Progenitor cell of endocrine pancreas (in vitro differentiated cells): Measurements from ENCODE around the gene B4GALT4. TPM values are rescaled to one million over a fixed set of nuclear protein-coding genes. Genes with fewer than 3 reads are reported as not detected.
"Not testable (repeated sequence)": the region's sequence is repeated elsewhere in the genome, so short reads cannot be mapped to it uniquely, and the experiment has no call there.

ENCODE experiments used
- DNase-seq: peaks from one replicate; pipeline ENCODE4 v3.0.0; 2021; ENCODE audit warnings: low spot score; ENCODE audit not compliant: unreplicated experiment
- H3K27ac Mint-ChIP-seq: 2 replicates; pipeline ENCODE4 v1.8.0; 2021; ENCODE audit warnings: mild to moderate bottlenecking, moderate library complexity, mixed read lengths
- H3K27me3 Mint-ChIP-seq: 2 replicates; pipeline ENCODE4 v1.8.0; 2021; ENCODE audit warnings: mixed read lengths
- H3K36me3 Mint-ChIP-seq: 2 replicates; pipeline ENCODE4 v1.8.0; 2022; ENCODE audit warnings: mixed read lengths; ENCODE audit not compliant: insufficient read depth
- H3K4me1 Mint-ChIP-seq: 2 replicates; pipeline ENCODE4 v1.8.0; 2021; ENCODE audit warnings: low read depth, mixed read lengths
- H3K4me3 Mint-ChIP-seq: 2 replicates; pipeline ENCODE4 v1.8.0; 2021; ENCODE audit warnings: low read depth, mild to moderate bottlenecking, moderate library complexity, mixed read lengths
- H3K9me3 Mint-ChIP-seq: 2 replicates; pipeline ENCODE4 v1.8.0; 2021; ENCODE audit warnings: low read depth, mixed read lengths
- total RNA-seq: library from RNA; stranded (reverse); gene quantifications from 2 replicates; pipeline ENCODE4 v1.2.1, GENCODE V29; 2021
- TF ChIP-seq, protein P1 (sequence below): fragments of 200-600 bp; sonication (generic); IDR thresholded peaks from one replicate; pipeline ENCODE4 v1.5.0; 2021; ENCODE audit warnings: antibody characterized with exemption, mild to moderate bottlenecking; ENCODE audit not compliant: unreplicated experiment

Gene B4GALT4
- total RNA-seq, 1 donor from 2014 or later, result 49.0 TPM

DNA sequence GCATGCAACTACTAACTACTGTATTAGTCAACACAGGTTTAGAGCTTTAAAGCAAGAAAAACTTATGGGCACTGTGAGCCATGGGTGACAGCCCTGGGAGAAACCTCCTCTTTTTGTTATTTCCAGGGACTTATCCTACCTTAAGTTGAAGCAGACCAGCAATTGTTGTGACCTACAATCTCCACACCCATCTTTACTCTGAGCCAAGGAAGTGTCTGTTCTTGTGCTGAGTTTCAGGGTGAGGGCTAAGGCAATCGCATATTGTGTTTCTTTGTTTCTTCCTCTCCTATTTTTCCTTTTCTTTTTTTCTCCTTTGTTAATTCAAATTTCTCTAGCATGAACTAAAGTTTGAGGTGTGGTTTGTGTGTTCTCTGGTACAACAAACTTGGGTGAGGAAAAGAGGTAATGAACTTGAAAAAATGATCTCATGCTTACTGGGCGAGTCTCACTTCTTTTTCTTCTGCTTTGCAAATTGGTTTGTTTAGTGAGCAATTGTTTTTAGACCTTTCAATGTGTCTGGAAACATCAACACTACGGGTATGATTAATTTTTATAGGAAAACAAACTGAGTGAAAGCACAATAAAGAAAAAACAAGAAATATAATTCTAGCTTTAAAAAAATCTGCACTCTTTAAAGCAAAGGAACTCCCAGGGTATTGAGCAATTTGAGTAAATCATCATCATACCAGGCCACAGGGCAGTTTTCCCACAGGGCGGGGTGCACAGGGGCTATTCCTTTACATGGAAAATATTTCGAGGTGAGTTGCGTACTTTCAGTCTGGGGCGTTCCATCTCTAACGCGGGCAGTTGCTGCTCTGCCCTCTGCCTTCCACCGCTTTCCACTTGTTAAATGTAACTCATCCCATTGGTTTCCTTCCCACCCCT, 64.6 kb downstream of the B4GALT4 start:
- Mint-ChIP-seq H3K27me3 (no peaks in the 10 kb centered on the region), H3K9me3 (peaks cover 7% of the 10 kb centered on the region), H3K4me1 (peaks cover 33% of the 10 kb centered on the region), H3K27ac (peak overlapping the region; percentile 68), H3K36me3 (peaks cover 6% of the 10 kb centered on the region), H3K4me3 (peak overlapping the region; percentile 42)
- TF ChIP-seq, protein P1, sequence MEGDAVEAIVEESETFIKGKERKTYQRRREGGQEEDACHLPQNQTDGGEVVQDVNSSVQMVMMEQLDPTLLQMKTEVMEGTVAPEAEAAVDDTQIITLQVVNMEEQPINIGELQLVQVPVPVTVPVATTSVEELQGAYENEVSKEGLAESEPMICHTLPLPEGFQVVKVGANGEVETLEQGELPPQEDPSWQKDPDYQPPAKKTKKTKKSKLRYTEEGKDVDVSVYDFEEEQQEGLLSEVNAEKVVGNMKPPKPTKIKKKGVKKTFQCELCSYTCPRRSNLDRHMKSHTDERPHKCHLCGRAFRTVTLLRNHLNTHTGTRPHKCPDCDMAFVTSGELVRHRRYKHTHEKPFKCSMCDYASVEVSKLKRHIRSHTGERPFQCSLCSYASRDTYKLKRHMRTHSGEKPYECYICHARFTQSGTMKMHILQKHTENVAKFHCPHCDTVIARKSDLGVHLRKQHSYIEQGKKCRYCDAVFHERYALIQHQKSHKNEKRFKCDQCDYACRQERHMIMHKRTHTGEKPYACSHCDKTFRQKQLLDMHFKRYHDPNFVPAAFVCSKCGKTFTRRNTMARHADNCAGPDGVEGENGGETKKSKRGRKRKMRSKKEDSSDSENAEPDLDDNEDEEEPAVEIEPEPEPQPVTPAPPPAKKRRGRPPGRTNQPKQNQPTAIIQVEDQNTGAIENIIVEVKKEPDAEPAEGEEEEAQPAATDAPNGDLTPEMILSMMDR, result no peak
- DNase-seq, result no peak

DNA sequence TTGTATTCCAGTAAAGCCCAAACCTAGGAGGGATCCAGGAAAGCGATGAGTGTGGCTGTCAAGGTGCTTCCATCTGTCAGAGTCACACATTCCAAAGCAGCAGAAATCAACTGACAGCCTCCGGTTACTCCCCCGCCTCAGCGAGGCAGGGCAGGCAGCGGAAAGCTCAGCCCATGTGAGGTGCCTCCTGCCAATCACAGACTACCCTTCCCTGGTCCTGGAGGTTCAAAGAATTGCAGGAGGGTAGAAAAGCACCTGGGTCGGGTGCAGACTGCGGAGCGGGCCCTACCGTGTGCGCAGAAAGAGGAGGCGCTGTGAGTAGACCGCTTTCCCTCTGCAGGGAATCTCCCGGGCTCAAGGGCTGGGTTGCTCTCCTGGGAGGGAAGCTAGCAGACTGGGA, 67.4 kb downstream of the B4GALT4 start, which contains the start of gene UPK1B:
UPK1B (plus strand) TSS at position 274 of the 400 bp plus-strand sequence. CDS start 13,144 bp downstream, outside the sequence.
- DNase-seq, result no peak
- H3K4me1 Mint-ChIP-seq, result peaks cover 33% of the 10 kb centered on the region
- H3K36me3 Mint-ChIP-seq, result peaks cover 5% of the 10 kb centered on the region
- no peaks in the 10 kb centered on the region for H3K27me3 Mint-ChIP-seq
- H3K4me3 Mint-ChIP-seq, result peak within 1 kb of the TSS; percentile 57
- TF ChIP-seq, protein P1, result no peak
- H3K9me3 Mint-ChIP-seq, result peaks cover 7% of the 10 kb centered on the region
- H3K27ac Mint-ChIP-seq, result peak within 1 kb of the TSS; percentile 0

DNA sequence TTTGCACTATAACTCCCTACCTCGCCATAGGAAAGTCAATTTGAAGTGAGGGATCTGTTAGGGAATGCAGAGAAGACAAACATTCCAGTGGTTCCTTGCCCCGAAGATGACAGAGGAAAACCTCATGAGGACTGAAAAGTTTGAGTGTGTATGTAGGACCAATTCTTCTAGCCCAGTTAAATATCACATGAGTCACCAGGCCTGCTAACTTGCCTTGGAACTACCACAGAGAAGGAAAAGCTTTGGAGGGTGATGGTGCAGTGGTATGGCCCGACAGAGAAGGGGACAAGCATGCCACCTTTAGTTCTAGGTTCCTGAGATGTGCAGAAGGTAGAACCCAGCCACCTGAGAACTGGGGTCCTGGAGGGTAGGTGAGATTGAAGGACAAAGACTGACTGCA, 69.9 kb downstream of the B4GALT4 start:
- Mint-ChIP-seq H3K4me1 (peaks cover 20% of the 10 kb centered on the region), H3K4me3 (no peak overlapping the region), H3K27me3 (no peaks in the 10 kb centered on the region), H3K36me3 (no peaks in the 10 kb centered on the region), H3K9me3 (peaks cover under 1% of the 10 kb centered on the region), H3K27ac (no peak overlapping the region)
- DNase-seq, result no peak
- TF ChIP-seq, protein P1, result no peak

DNA sequence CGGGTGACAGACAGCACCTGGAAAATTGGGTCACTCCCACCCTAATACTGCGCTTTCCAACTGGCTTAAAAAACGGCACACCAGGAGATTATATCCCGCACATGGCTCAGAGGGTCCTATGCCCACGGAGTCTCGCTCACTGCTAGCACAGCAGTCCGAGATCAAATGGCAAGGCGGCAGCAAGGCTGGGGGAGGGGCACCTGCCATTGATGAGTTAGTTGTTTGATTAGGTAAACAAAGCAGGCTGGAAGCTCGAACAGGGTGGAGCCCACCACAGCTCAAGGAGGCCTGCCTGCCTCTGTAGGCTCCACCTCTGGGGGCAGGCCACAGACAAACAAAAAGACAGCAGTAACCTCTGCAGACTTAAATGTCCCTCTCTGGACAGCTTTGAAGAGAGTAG, 75.9 kb downstream of the B4GALT4 start:
- H3K27ac Mint-ChIP-seq, H3K27me3 Mint-ChIP-seq, H3K4me3 Mint-ChIP-seq, H3K36me3 Mint-ChIP-seq, DNase-seq: not testable (repeated sequence)
- peaks cover 18% of the 10 kb centered on the region for H3K4me1 Mint-ChIP-seq
- peaks cover 25% of the 10 kb centered on the region for H3K9me3 Mint-ChIP-seq

Other genes starting within 250 kb of the B4GALT4 start
- gene IGSF11, start 206.0 kb downstream of the B4GALT4 start, total RNA-seq, result 2.2 and 2.5 TPM in 2 replicates
- gene TEX55, start 94.7 kb downstream of the B4GALT4 start, total RNA-seq, result not detected in 2 replicates
- 8.3 and 11.9 TPM in 2 replicates for gene UPK1B, start 67.3 kb downstream of the B4GALT4 start, total RNA-seq
- 0.84 and 1.4 TPM in 2 replicates for gene ARHGAP31, start 53.5 kb upstream of the B4GALT4 start, total RNA-seq
- gene TMEM39A, start 222.7 kb upstream of the B4GALT4 start, total RNA-seq, result 48.3 and 51.6 TPM in 2 replicates
- 25.5 and 26.9 TPM in 2 replicates for gene POGLUT1, start 228.1 kb upstream of the B4GALT4 start, total RNA-seq